GM12872 (cell line): ENCODE measurements around the gene CALD1.

Source experiments
- TF ChIP-seq, protein P1 (sequence below): IDR thresholded peaks from 3 replicates; pipeline ENCODE4 v1.5.1; 2011; ENCODE audit warnings: low read depth, mild to moderate bottlenecking, low read length, moderate library complexity; ENCODE audit not compliant: insufficient read depth

The CALD1 gene

DNA sequence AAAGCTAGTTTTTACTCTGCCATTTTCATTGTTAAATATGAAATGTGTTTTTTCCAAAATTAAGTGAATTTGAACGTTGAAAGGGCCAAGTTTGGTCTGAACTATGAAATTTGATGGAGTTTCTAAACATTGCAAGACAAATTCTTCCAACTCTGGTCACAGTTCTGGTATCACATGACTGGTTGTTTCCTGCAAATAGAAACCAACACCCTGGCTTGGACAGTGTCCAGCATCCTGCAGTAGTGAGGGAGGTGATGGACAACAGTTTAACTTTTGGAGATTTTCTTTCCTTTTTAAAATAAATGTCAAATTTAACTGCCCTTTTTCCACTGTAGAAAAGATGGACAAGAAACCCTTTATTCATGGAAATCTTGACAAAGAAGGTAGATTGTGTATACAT is 152.1 kb downstream of the CALD1 start:
- TF ChIP-seq, protein P1, sequence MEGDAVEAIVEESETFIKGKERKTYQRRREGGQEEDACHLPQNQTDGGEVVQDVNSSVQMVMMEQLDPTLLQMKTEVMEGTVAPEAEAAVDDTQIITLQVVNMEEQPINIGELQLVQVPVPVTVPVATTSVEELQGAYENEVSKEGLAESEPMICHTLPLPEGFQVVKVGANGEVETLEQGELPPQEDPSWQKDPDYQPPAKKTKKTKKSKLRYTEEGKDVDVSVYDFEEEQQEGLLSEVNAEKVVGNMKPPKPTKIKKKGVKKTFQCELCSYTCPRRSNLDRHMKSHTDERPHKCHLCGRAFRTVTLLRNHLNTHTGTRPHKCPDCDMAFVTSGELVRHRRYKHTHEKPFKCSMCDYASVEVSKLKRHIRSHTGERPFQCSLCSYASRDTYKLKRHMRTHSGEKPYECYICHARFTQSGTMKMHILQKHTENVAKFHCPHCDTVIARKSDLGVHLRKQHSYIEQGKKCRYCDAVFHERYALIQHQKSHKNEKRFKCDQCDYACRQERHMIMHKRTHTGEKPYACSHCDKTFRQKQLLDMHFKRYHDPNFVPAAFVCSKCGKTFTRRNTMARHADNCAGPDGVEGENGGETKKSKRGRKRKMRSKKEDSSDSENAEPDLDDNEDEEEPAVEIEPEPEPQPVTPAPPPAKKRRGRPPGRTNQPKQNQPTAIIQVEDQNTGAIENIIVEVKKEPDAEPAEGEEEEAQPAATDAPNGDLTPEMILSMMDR, result no peak

DNA sequence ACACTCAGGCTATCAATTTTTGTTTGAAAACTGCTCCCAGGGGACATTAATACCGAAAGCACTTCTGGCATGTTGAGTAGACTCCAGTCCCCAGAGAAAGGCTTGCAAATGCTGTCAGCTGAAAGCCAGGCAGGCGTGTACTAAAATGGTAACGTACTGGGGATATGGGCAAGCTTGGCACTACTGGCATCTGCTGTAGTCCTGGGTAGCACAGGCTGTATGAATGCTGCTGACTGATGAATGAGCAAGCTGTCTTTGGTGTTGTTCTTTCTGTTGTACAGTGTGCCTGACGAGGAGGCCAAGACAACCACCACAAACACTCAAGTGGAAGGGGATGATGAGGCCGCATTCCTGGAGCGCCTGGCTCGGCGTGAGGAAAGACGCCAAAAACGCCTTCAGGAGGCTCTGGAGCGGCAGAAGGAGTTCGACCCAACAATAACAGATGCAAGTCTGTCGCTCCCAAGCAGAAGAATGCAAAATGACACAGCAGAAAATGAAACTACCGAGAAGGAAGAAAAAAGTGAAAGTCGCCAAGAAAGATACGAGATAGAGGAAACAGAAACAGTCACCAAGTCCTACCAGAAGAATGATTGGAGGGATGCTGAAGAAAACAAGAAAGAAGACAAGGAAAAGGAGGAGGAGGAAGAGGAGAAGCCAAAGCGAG is 153.4 kb downstream of the CALD1 start:
- TF ChIP-seq, protein P1, result no peak

DNA sequence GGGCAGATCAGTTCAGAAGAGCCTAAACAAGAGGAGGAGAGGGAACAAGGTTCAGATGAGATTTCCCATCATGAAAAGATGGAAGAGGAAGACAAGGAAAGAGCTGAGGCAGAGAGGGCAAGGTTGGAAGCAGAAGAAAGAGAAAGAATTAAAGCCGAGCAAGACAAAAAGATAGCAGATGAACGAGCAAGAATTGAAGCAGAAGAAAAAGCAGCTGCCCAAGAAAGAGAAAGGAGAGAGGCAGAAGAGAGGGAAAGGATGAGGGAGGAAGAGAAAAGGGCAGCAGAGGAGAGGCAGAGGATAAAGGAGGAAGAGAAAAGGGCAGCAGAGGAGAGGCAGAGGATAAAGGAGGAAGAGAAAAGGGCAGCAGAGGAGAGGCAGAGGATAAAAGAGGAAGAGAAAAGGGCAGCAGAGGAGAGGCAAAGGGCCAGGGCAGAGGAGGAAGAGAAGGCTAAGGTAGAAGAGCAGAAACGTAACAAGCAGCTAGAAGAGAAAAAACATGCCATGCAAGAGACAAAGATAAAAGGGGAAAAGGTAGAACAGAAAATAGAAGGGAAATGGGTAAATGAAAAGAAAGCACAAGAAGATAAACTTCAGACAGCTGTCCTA is 154.1 kb downstream of the CALD1 start:
- TF ChIP-seq, protein P1, result no peak

DNA sequence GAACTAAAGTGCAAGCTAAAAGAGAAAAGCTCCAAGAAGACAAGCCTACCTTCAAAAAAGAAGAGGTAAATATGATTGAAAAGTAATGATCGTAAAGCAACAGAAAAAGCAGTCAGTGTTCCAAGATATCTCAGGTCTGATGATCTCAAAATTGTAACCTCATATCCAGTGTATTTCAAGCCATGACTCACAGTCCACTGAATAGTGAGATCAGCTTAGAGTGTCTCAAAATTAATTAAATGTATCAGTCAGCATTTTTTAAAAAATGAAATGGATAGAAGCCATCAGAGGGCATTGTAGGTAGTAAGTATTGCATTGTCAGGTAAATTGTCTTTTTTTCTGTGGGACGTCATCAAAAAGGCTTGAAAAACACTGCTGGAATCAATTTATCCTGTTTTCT is 156.3 kb downstream of the CALD1 start:
- TF ChIP-seq, protein P1, result no peak

DNA sequence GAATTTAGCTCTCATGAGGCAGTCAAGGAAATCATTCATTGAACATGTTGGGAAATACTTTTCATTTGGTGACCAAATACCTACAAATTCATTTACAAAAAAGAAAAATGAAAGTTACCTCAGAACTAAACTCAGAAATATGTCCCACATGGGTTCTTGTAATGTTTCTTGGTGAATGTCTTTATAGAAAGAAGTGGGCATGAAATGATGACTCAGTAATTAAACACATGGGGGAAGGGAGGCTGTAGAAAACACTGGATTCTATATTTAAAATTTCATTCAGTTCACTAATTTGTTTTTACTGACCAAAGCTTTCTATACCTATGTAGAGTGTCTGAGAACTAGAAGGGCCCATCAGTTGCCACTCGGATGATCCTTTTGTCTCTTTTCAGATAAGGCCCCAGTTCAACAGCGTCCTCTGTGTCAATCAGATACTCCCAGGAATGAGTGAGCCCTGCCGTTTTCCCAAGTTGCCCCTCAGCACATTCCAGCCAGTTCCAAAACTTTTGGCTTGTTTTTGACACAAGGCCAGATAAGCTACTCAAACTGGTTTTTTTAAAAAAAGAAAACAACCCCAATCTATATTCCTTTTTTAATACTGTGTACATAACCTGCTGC is 157.6 kb downstream of the CALD1 start:
- TF ChIP-seq, protein P1, result no peak

DNA sequence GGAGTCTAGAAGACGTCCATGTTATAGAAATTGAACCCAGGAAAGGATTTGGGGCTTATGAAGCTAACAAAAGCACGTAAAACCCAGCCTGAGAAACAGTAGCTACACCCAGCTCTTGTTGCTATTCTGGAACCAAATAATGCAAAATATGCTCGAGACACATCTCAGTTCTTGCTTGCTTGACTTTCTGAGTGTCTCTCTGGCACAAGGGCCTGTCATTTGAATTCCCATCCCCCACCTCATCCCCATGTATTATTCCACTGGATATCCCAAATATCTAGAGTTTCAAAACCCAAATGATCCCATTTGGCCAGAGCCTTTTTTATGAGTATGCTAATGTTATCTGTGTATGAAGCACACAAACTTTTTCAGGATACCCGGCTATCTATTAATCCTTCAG is 158.7 kb downstream of the CALD1 start:
- TF ChIP-seq, protein P1, result no peak

DNA sequence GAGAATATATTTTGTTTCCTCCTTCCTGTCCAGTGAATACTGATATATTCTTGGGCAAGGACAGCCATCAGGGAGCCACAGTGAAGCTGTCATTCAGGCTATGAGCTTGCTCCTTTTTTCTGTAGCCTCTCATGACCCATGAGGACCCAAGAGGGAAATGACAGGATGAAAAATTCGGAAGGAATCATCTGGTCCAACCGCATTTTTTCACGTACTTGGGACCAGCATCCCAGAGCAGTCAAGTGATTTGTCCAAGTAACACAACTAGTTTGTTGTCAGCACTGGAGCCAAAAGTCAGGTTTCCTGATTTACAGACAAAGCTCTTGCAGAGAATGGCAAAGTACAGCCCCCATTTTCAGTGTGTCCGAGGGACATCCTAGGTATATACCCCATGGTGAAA is 159.7 kb downstream of the CALD1 start:
- TF ChIP-seq, protein P1, result no peak
